Stomach (tissue), 4 donors: ENCODE data around the gene LCORL.

Experiments used
- CTCF ChIP-seq, 7 experiments: fragments of 450-650 bp in 4 of 7; fragments of 200-600 bp in 3 of 7; sonication (generic) in 3 of 7; IDR thresholded peaks; one replicate each; pipeline ENCODE4 v1.5.1; 2016 to 2019; ENCODE audit warnings: antibody characterized with exemption in 7 of 7, control low read depth in 2 of 7, mild to moderate bottlenecking in 1 of 7
- EP300 ChIP-seq: sonication (generic); formaldehyde crosslinking; IDR thresholded peaks from one replicate; pipeline ENCODE4 v1.6.1; 2017; ENCODE audit warnings: antibody characterized with exemption
- POLR2A ChIP-seq, 4 donors: fragments of 450-650 bp; IDR thresholded peaks; one replicate each; pipeline ENCODE4 v1.6.1; 2016; ENCODE audit warnings: antibody characterized with exemption in 4 of 4, control low read depth in 2 of 4, mild to moderate bottlenecking in 1 of 4, moderate library complexity in 1 of 4
- POLR2AphosphoS5 ChIP-seq, 3 donors: sonication (generic); formaldehyde crosslinking; IDR thresholded peaks; one replicate each; pipeline ENCODE4 v1.6.1; 2016; ENCODE audit warnings: antibody characterized with exemption in 3 of 3

- TF ChIP-seq CTCF (IDR thresholded peaks at IDR 0.05) = no peak
- TF ChIP-seq EP300 = no peak
- no peak for TF ChIP-seq POLR2AphosphoS5 (IDR thresholded peaks at IDR 0.05)
- TF ChIP-seq POLR2A (IDR thresholded peaks at IDR 0.05) = no peak
Measured at GRCh38 chr4:17898553-17899055, 123.0 kb downstream of the LCORL start.
